ENCODE results near the gene FRMD3. TPM values are rescaled to one million over a fixed set of nuclear protein-coding genes. Genes with fewer than 3 reads are reported as not detected.

FRMD3 gene
- total and polyA plus RNA-seq, 4 experiments from 2014 or later, result 0.22 to 1.3 (median 1.1) TPM; not detected in 1

Other genes with a start within 250 kb of the FRMD3 start
- gene IDNK, start 84.7 kb upstream of the FRMD3 start, total RNA-seq, result 10 to 100 TPM; 10.1 to 10.2 TPM
- 10 to 100 TPM; 18.8 to 24.9 TPM for gene IDNK, start 84.7 kb upstream of the FRMD3 start, polyA plus RNA-seq
- gene UBQLN1, start 169.6 kb upstream of the FRMD3 start, total RNA-seq, result 100 to 1,000 TPM; 106 to 122 TPM
- 10 to 100 TPM; 66.8 to 80.6 TPM for gene UBQLN1, start 169.6 kb upstream of the FRMD3 start, polyA plus RNA-seq

Measured in CD4-positive, alpha-beta memory T cell (primary cell).